Karpas-422 (cell line): ENCODE measurements around the gene CWF19L2. TPM values are rescaled to one million over a fixed set of nuclear protein-coding genes. Genes with fewer than 3 reads are reported as not detected.

Experiments
- total RNA-seq: library from RNA; depleted of rRNA; stranded (reverse); fragments of >200 nt; shearing (Covaris generic); gene quantifications from 2 replicates; pipeline ENCODE4 v1.2.3, GENCODE V29; 2014; ENCODE audit warnings: low replicate concordance; rRNA removed

The CWF19L2 gene
- total RNA-seq, 1 experiment from 2014 or later = 41.0 TPM

Other genes with a start within 250 kb of the CWF19L2 start
- gene ALKBH8, start 107.9 kb upstream of the CWF19L2 start, total RNA-seq = 21.8 and 24.9 TPM in 2 replicates
- 0.65 and 2.0 TPM in 2 replicates for gene ELMOD1, start 133.3 kb upstream of the CWF19L2 start, total RNA-seq